ENCODE data around the gene IGLL1. TPM values are rescaled to one million over a fixed set of nuclear protein-coding genes. Genes with fewer than 3 reads are reported as not detected.
A peak's percentile ranks its signal among the peaks of the same experiment; 100 is the strongest.

IGLL1 gene
- total and polyA plus RNA-seq, 3 donors from 2014 or later = 6.9 to 36.9 (median 24.6) TPM

DNA sequence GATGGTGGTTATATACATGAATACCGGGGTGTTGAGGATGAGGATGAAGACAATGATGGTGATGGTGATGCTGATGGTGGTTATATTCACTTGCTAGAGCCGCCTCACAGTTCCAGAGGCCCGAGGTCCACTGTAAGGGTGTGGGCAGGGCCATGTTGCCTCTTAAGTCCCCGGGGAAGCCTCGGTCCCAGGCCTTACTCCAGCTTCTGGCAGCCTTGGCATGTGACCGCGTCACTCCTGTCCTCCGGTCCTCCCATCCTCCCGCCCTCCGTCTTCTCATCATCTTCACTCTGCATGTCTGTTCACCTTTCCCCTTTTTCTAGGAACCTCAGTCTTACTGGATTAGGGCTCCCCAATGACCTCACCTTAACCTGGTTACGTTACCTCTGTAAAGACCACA lies 54.6 kb downstream of the IGLL1 start:
- Histone ChIP-seq H3K27ac (no peak overlapping the region), H3K36me3 (ENCODE audit: low read depth, missing control alignments) (no peaks in the 10 kb centered on the region), H3K4me1 (peaks cover 43% of the 10 kb centered on the region), H3K4me3 (no peak overlapping the region), H3K27me3 (no peaks in the 10 kb centered on the region), H3K9me3 (no peaks in the 10 kb centered on the region)
- 87 to 88% methylated on average over 11 of the region's 11 CpGs for WGBS, 2 donors
- no peak for DNase-seq
- TF ChIP-seq, protein P1, sequence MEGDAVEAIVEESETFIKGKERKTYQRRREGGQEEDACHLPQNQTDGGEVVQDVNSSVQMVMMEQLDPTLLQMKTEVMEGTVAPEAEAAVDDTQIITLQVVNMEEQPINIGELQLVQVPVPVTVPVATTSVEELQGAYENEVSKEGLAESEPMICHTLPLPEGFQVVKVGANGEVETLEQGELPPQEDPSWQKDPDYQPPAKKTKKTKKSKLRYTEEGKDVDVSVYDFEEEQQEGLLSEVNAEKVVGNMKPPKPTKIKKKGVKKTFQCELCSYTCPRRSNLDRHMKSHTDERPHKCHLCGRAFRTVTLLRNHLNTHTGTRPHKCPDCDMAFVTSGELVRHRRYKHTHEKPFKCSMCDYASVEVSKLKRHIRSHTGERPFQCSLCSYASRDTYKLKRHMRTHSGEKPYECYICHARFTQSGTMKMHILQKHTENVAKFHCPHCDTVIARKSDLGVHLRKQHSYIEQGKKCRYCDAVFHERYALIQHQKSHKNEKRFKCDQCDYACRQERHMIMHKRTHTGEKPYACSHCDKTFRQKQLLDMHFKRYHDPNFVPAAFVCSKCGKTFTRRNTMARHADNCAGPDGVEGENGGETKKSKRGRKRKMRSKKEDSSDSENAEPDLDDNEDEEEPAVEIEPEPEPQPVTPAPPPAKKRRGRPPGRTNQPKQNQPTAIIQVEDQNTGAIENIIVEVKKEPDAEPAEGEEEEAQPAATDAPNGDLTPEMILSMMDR (IDR thresholded peaks at IDR 0.05) = no peak
- TF ChIP-seq POLR2A (IDR thresholded peaks at IDR 0.05) = no peak
- intact Hi-C loops (cut with DNase I; ENCODE audit: low total_unique reads) = no loop called here

DNA sequence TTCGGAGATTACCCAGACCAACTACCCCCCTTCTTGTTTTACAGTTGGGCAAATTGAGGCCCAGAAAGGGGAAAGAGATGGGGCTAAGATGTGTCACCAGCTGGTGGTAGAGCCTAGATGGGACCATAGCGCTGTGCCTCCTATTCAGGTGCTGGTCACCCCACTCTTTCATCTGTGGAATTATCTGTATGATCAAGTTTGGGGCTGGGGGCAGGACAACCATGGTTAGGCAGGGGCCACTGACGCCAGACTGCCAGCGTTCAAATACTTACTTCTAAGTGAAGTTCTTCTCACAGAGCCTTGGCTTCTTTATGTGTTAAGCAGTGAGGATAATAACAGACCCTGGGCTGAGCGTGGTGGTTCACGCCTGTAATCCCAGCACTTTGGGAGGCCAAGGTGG lies 55.9 kb downstream of the IGLL1 start:
- Histone ChIP-seq H3K27me3 (no peaks in the 10 kb centered on the region), H3K27ac (peak overlapping the region; percentile 98 to 99), H3K4me1 (peaks cover 51% of the 10 kb centered on the region), H3K4me3 (no peak overlapping the region), H3K36me3 (ENCODE audit: low read depth, missing control alignments) (no peaks in the 10 kb centered on the region), H3K9me3 (no peaks in the 10 kb centered on the region)
- TF ChIP-seq, protein P1 (IDR thresholded peaks at IDR 0.05) = no peak
- TF ChIP-seq POLR2A (IDR thresholded peaks at IDR 0.05) = no peak
- 86 to 93% methylated on average over 6 of the region's 6 CpGs for WGBS, 2 donors
- intact Hi-C loops (cut with DNase I; ENCODE audit: low total_unique reads) = no loop called here
- no peak for DNase-seq

DNA sequence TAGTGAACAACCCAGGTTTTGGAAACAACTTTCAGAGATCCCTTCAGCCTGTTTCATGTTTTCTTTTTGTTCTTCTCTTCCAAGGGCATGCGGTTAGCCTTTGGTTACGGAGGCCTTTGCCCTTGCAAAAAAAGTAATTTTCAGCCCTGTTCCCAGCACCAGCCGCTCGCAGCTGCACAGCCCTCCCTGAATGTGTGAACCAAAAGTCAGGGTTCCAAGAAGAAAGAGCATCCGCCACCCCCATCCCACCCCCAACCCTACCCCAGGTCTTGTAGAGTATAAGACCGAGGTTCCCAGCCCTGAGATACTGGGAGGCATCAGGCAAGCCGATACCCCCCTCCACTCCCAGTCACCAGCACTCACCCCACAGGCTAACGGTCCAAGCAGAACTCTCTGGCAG lies 56.4 kb downstream of the IGLL1 start:
- Histone ChIP-seq H3K27ac (peak overlapping the region; percentile 98 to 99), H3K4me1 (peaks cover 55% of the 10 kb centered on the region), H3K9me3 (no peaks in the 10 kb centered on the region), H3K4me3 (no peak overlapping the region), H3K27me3 (no peaks in the 10 kb centered on the region), H3K36me3 (ENCODE audit: low read depth, missing control alignments) (no peaks in the 10 kb centered on the region)
- no peak for DNase-seq
- no peak for TF ChIP-seq POLR2A (IDR thresholded peaks at IDR 0.05)
- intact Hi-C loops (cut with DNase I; ENCODE audit: low total_unique reads) = no loop called here
- 39 to 57% methylated on average over 8 of the region's 8 CpGs for whole genome bisulfite sequencing, 2 donors

Small RNA genes lying within 50 kb of the gene (small RNA-seq; reads per million reads assigned to genes)
- gene AP000346.3 = 0 to 0.09 reads per million in 2 donors

Other genes starting within 250 kb of the IGLL1 start
- gene DRICH1, start 52.0 kb upstream of the IGLL1 start, total RNA-seq = 10 to 100 TPM; 16.4 to 44.2 TPM
- 68.4 TPM for gene DRICH1, start 52.0 kb upstream of the IGLL1 start, polyA plus RNA-seq (ENCODE audit: insufficient read depth, low read depth, low replicate concordance)
- gene RGL4, start 110.7 kb upstream of the IGLL1 start, total RNA-seq = 1 to 10 TPM; 5.3 to 8.1 TPM
- gene RGL4, start 110.7 kb upstream of the IGLL1 start, polyA plus RNA-seq (ENCODE audit: insufficient read depth, low read depth, low replicate concordance) = 10.1 TPM
- 1 to 10 TPM; 7.2 to 8.7 TPM for gene ZNF70, start 170.8 kb upstream of the IGLL1 start, total RNA-seq
- gene ZNF70, start 170.8 kb upstream of the IGLL1 start, polyA plus RNA-seq (ENCODE audit: insufficient read depth, low read depth, low replicate concordance) = 2.9 TPM
- gene VPREB3, start 174.1 kb upstream of the IGLL1 start, total RNA-seq = under 1 TPM in 1 of 2 donors, not detected in 1; 0.68 TPM
- gene VPREB3, start 174.1 kb upstream of the IGLL1 start, polyA plus RNA-seq (ENCODE audit: insufficient read depth, low read depth, low replicate concordance) = 1.2 TPM
- 1 to 10 TPM in 1 of 2 donors, under 1 TPM in 1; 0.68 to 2.4 TPM for gene C22orf15, start 182.7 kb upstream of the IGLL1 start, total RNA-seq
- gene C22orf15, start 182.7 kb upstream of the IGLL1 start, polyA plus RNA-seq (ENCODE audit: insufficient read depth, low read depth, low replicate concordance) = 8.8 TPM
- 10 to 100 TPM; 24.0 to 30.2 TPM for gene CHCHD10, start 187.7 kb upstream of the IGLL1 start, total RNA-seq
- 74.8 TPM for gene CHCHD10, start 187.7 kb upstream of the IGLL1 start, polyA plus RNA-seq (ENCODE audit: insufficient read depth, low read depth, low replicate concordance)
- 10 to 100 TPM; 32.4 to 36.1 TPM for gene MMP11, start 192.6 kb upstream of the IGLL1 start, total RNA-seq
- 13.6 TPM for gene MMP11, start 192.6 kb upstream of the IGLL1 start, polyA plus RNA-seq (ENCODE audit: insufficient read depth, low read depth, low replicate concordance)
- gene SMARCB1, start 206.7 kb upstream of the IGLL1 start, total RNA-seq = 100 to 1,000 TPM; 158 to 165 TPM
- 160 TPM for gene SMARCB1, start 206.7 kb upstream of the IGLL1 start, polyA plus RNA-seq (ENCODE audit: insufficient read depth, low read depth, low replicate concordance)

Measured in testis (tissue), 3 donors.